K562 (cell line): ENCODE data around the gene KLK11. TPM values are rescaled to one million over a fixed set of nuclear protein-coding genes. Genes with fewer than 3 reads are reported as not detected.

ENCODE experiments used
- ATAC-seq: fragments of 200-7000 bp; cut with Tn5 transposase; 3 replicates; pipeline ENCODE4 v1.9.1; 2020; ENCODE audit warnings: moderate library complexity
- BruUV-seq: library from RNA; stranded (reverse); fragments of 400-500 nt; replicated peaks from 2 replicates; lab custom pipeline; 2021; lab: Mats Ljungman, UMichigan
- CTCF ChIA-PET: fragments of 300-600 bp; formaldehyde crosslinking; extraction: SDS; loops from one replicate; lab custom pipeline; 2021; ENCODE audit warnings: low intra/inter-chr PET ratio; lab: Yijun Ruan, JAX
- POLR2A ChIA-PET: fragments of 300-600, 350-650 bp; sonication (Branson Sonifier 250); formaldehyde crosslinking; extraction: SDS; loops from one replicate; lab custom pipeline; 2021; ENCODE audit warnings: antibody characterized with exemption, inconsistent platforms; lab: Yijun Ruan, JAX
- DNase-seq, 4 experiments: peaks; one replicate each; pipeline versions ENCODE4 v3.0.0 to v3.0.0-alpha.2; 2011 to 2018; ENCODE audit warnings: low spot score in 3 of 4, mixed read lengths in 3 of 4; ENCODE audit errors: extremely low read depth in 1 of 4
- FAIRE-seq: peaks from 2 replicates; lab custom pipeline; 2011; peaks lifted over from hg19 to GRCh38; lab: Jason Lieb, UNC
- H2AFZ ChIP-seq: 2 replicates; pipeline ENCODE4 v1.6.0; 2011; ENCODE audit warnings: low read depth, low read length, control low read depth, inconsistent platforms
- H3K27ac ChIP-seq: fragments of 200-600 bp; 3 replicates; pipeline ENCODE4 v1.8.0; 2011; ENCODE audit warnings: low read depth, mild to moderate bottlenecking, control low read depth, inconsistent platforms, low read length, moderate library complexity, mixed read lengths; ENCODE audit errors: extremely low read depth
- H3K27me3 ChIP-seq, 2 experiments: fragments of 300-600 bp in 1 of 2; 2 replicates in 1 of 2; 3 replicates in 1 of 2; pipeline versions ENCODE4 v1.6.0 to v1.8.0; 2011; ENCODE audit warnings: inconsistent platforms in 2 of 2, low read length in 2 of 2, mild to moderate bottlenecking in 1 of 2, mixed read lengths in 1 of 2, moderate library complexity in 1 of 2; ENCODE audit not compliant: control insufficient read depth in 2 of 2, insufficient read depth in 2 of 2
- H3K36me3 ChIP-seq: fragments of 300-600 bp; 3 replicates; pipeline ENCODE4 v1.8.0; 2011; ENCODE audit warnings: mild to moderate bottlenecking, low read length, inconsistent platforms; ENCODE audit not compliant: control insufficient read depth, insufficient read depth
- H3K4me1 ChIP-seq, 2 experiments: fragments of 200-600 bp in 1 of 2; replicated peaks in 1 of 2; 2 replicates in 1 of 2; 3 replicates in 1 of 2; pipeline versions ENCODE4 v1.5.1 to v1.8.0; 2011; ENCODE audit warnings: inconsistent platforms in 2 of 2, low read length in 2 of 2, mild to moderate bottlenecking in 1 of 2, mixed read lengths in 1 of 2, moderate library complexity in 1 of 2; ENCODE audit not compliant: control insufficient read depth in 2 of 2, insufficient read depth in 2 of 2
- H3K4me2 ChIP-seq: 2 replicates; pipeline ENCODE4 v1.6.1; 2011; ENCODE audit warnings: low read length, control low read depth, inconsistent platforms, mixed read lengths; ENCODE audit not compliant: insufficient read depth
- H3K4me3 ChIP-seq: fragments of 200-600 bp; sonication (generic), shearing (Covaris generic); 2 replicates; pipeline ENCODE4 v1.5.1; 2016; ENCODE audit warnings: control low read depth, inconsistent platforms
- H3K79me2 ChIP-seq: fragments of 200-600 bp; 3 replicates; pipeline ENCODE4 v1.8.0; 2011; ENCODE audit warnings: low read length, inconsistent platforms; ENCODE audit not compliant: control insufficient read depth, insufficient read depth
- H3K9ac ChIP-seq, 2 experiments: 2 replicates each; pipeline versions ENCODE4 v1.6.0 to v1.6.1; 2011; ENCODE audit warnings: low read depth in 2 of 2, low read length in 2 of 2, control low read depth in 1 of 2, inconsistent platforms in 1 of 2, mild to moderate bottlenecking in 1 of 2, mixed read lengths in 1 of 2; ENCODE audit not compliant: insufficient read depth in 1 of 2
- H3K9me1 ChIP-seq: one replicate; pipeline ENCODE4 v1.6.0; 2011; ENCODE audit warnings: inconsistent platforms, mild to moderate bottlenecking, low read length, moderate library complexity; ENCODE audit not compliant: control insufficient read depth, insufficient read depth
- H3K9me3 ChIP-seq: replicated peaks from 2 replicates; pipeline ENCODE4 v1.5.1; 2011; ENCODE audit warnings: low read depth, low read length, inconsistent platforms; ENCODE audit not compliant: control insufficient read depth, insufficient read depth
- H4K20me1 ChIP-seq: replicated peaks from 2 replicates; pipeline ENCODE4 v1.6.1; 2011; ENCODE audit warnings: low read length, inconsistent platforms, mixed read lengths; ENCODE audit not compliant: control insufficient read depth, insufficient read depth
- ATF4 ChIP-seq: fragments of 450-650 bp; formaldehyde crosslinking; IDR thresholded peaks from 2 replicates; pipeline ENCODE4 v1.4.0; 2022; ENCODE audit warnings: mild to moderate bottlenecking, moderate library complexity
- CHAMP1 ChIP-seq: fragments of 450-650 bp; IDR thresholded peaks from 2 replicates; pipeline ENCODE4 v1.6.1; 2016; ENCODE audit warnings: mild to moderate bottlenecking
- E2F5 ChIP-seq: sonication (generic); formaldehyde crosslinking; IDR thresholded peaks from 2 replicates; pipeline ENCODE4 v1.8.0; 2022; ENCODE audit warnings: mild to moderate bottlenecking, missing genetic modification reagents
- EP300 ChIP-seq: IDR thresholded peaks from 2 replicates; pipeline ENCODE4 v1.6.1; 2012; ENCODE audit warnings: low read length, improper control_type of control experiment
- ESRRB ChIP-seq: fragments of 250-450 bp; sonication (Bioruptor Pico); IDR thresholded peaks from 2 replicates; pipeline ENCODE4 v1.5.0; 2020; ENCODE audit warnings: mild to moderate bottlenecking, moderate library complexity, borderline replicate concordance
- RBM15 ChIP-seq: fragments of 200-400 bp; formaldehyde crosslinking; IDR thresholded peaks from 2 replicates; pipeline ENCODE4 v1.6.1; 2018; ENCODE audit warnings: mild to moderate bottlenecking, low read length, moderate library complexity; ENCODE audit not compliant: insufficient read depth
- U2AF1 ChIP-seq: fragments of 200-400 bp; formaldehyde crosslinking; optimal IDR thresholded peaks from 2 replicates; pipeline ENCODE3; 2017; ENCODE audit warnings: mild to moderate bottlenecking, low read depth, low read length, moderate library complexity
- ZNF41 ChIP-seq: fragments of 250-450 bp; sonication (Bioruptor Pico); conservative IDR thresholded peaks from 2 replicates; pipeline ENCODE4 v1.4.0; 2020; ENCODE audit warnings: mild to moderate bottlenecking
- ZNF639 ChIP-seq, 2 experiments: fragments of 200-800 bp in 1 of 2; sonication (Bioruptor generic) in 1 of 2; sonication (generic) in 1 of 2; formaldehyde crosslinking in 1 of 2; IDR thresholded peaks in 1 of 2; conservative IDR thresholded peaks in 1 of 2; 2 replicates each; pipeline versions ENCODE4 v1.5.0 to v1.6.1; 2016 to 2020; ENCODE audit warnings: missing compliant biosample characterization in 1 of 2, missing genetic modification characterization in 1 of 2, missing genetic modification reagents in 1 of 2
- WGBS: fragments of 100-300 bp; shearing (Covaris generic); methylation state at CpG from one replicate; pipeline ENCODE4 v1.1.6; 2016; ENCODE audit warnings: low coverage, mixed read lengths; ENCODE audit not compliant: insufficient coverage; ENCODE audit errors: missing lambda C conversion rate; 5-methylcytosine and 5-hydroxymethylcytosine counted together
- in situ Hi-C: fragments of 300-500 bp; cut with MboI; formaldehyde crosslinking; loops from 4 replicates; pipeline ENCODE4 v1.15.0; 2018; ENCODE audit warnings: inconsistent platforms, mixed read lengths
- intact Hi-C: fragments of 100-400 bp; cut with micrococcal nuclease; formaldehyde crosslinking; loops from 2 replicates; pipeline ENCODE4 v1.14.2; 2022
- polyA plus RNA-seq, 8 experiments: library from polyadenylated mRNA; depleted of rRNA in 4 of 8; stranded (reverse) in 5 of 8; unstranded in 3 of 8; fragments of >200 nt; fragmentation: Nextera tagmentation in 2 of 8; fragmentation: Illumina TruSeq in 1 of 8; extraction: Ambion mirVana in 2 of 8; extraction: Trizol in 1 of 8; gene quantifications; 2 replicates each; pipeline versions ENCODE4 v1.2.1 to v1.2.3, GENCODE V29; 2011 to 2014; ENCODE audit warnings: inconsistent platforms in 1 of 8, missing spikeins in 1 of 8
- total RNA-seq, 7 experiments: library from RNA; depleted of rRNA in 6 of 7; stranded (reverse); fragments of >200 nt in 6 of 7; fragmentation: Illumina TruSeq in 2 of 7; extraction: Trizol in 2 of 7; gene quantifications; 2 replicates each; pipeline versions ENCODE4 v1.2.1 to v1.2.3, GENCODE V29; 2011 to 2021; ENCODE audit warnings: low replicate concordance in 1 of 7

KLK11 gene
- total and polyA plus RNA-seq, 9 of the 15 experiments (the other 6 are each of a cell fraction or from before 2014, with no cell fraction given): not detected

- no peaks in the 10 kb centered on the region for H3K9me1 ChIP-seq
- intact Hi-C loops (no loop called here), in situ Hi-C loops (no loop called here)
- no peak for TF ChIP-seq U2AF1
- TF ChIP-seq CHAMP1: no peak
- no peak overlapping the region for H3K27ac ChIP-seq
- no peak overlapping the region for H3K9ac ChIP-seq
- H3K4me3 ChIP-seq: no peak overlapping the region
- H3K9me3 ChIP-seq: no peaks in the 10 kb centered on the region; the same call in 1 of the 2 replicates
- peaks cover 2 to 33% of the 10 kb centered on the region in 2 experiments; a peak in 2 of 5 replicates for H3K27me3 ChIP-seq
- H3K36me3 ChIP-seq: no peaks in the 10 kb centered on the region
- CTCF ChIA-PET: no interaction called here
- POLR2A ChIA-PET: interaction anchor here (0.9 kb wide), 1 partner anchor 46 kb away, joined by 3 read pairs; no protein-coding TSS in a partner anchor
- H3K4me1 ChIP-seq: peaks cover 0 to 7% of the 10 kb centered on the region in 2 experiments; a peak in 2 of 5 replicates
- ATAC-seq (no peak), DNase-seq (no peak), FAIRE-seq (no peak)
- no peaks in the 10 kb centered on the region for H3K79me2 ChIP-seq
- no peaks in the 10 kb centered on the region for H4K20me1 ChIP-seq
- no peak overlapping the region for H3K4me2 ChIP-seq
- no TSS peak for BruUV-seq
- H2AFZ ChIP-seq: no peak overlapping the region
- WGBS: 1% methylated on average over 5 of the region's 5 CpGs
These were observed 49.6 kb upstream of the KLK11 start for GRCh38 chr19:51075998-51076397.

GRCh38 chr19:51071095-51071405 is 44.6 kb upstream of the KLK11 start:
- Histone ChIP-seq H2AFZ (no peak overlapping the region), H3K27me3 (peaks cover 3 to 9% of the 10 kb centered on the region in 2 experiments; a peak in 2 of 5 replicates), H3K9me1 (no peaks in the 10 kb centered on the region), H3K79me2 (no peaks in the 10 kb centered on the region), H3K4me1 (peaks cover 3 to 8% of the 10 kb centered on the region in 2 experiments; a peak in 3 of 5 replicates), H3K9me3 (no peaks in the 10 kb centered on the region; the same call in 1 of the 2 replicates), H3K4me2 (no peak overlapping the region), H4K20me1 (no peaks in the 10 kb centered on the region), H3K9ac (no peak overlapping the region), H3K4me3 (no peak overlapping the region), H3K27ac (no peak overlapping the region), H3K36me3 (no peaks in the 10 kb centered on the region)
- WGBS: 0% methylated on average over 4 of the region's 4 CpGs
- FAIRE-seq (no peak), DNase-seq (no peak), ATAC-seq (no peak)
- ChIA-PET POLR2A (interaction anchor here (0.5 to 0.8 kb wide), 2 partner anchors 70 to 273 kb away, joined by 3 to 4 read pairs; partner anchors contain the start of gene KLK8), CTCF (no interaction called here)
- no TSS peak for BruUV-seq
- intact Hi-C loops (no loop called here), in situ Hi-C loops (no loop called here)
- no peak for TF ChIP-seq ATF4 (CRISPR knock-in tag)
- TF ChIP-seq ZNF639 (CRISPR knock-in tag; conservative IDR thresholded peaks at IDR 0.05 in 1 of 2, IDR thresholded peaks at IDR 0.05 in 1 of 2): no peak
- no peak for TF ChIP-seq E2F5 (CRISPR knock-in tag)
- no peak for TF ChIP-seq RBM15
- no peak for TF ChIP-seq EP300
- TF ChIP-seq ZNF41 (CRISPR knock-in tag): no peak
- TF ChIP-seq ESRRB (CRISPR knock-in tag): no peak
